ENCODE results near the gene CD59. TPM values are rescaled to one million over a fixed set of nuclear protein-coding genes. Genes with fewer than 3 reads are reported as not detected.

The CD59 gene
- total and polyA plus RNA-seq, 2 of the 13 experiments (the other 11 are each of a cell fraction or from before 2014, with no cell fraction given) = 127 to 289 TPM

DNA sequence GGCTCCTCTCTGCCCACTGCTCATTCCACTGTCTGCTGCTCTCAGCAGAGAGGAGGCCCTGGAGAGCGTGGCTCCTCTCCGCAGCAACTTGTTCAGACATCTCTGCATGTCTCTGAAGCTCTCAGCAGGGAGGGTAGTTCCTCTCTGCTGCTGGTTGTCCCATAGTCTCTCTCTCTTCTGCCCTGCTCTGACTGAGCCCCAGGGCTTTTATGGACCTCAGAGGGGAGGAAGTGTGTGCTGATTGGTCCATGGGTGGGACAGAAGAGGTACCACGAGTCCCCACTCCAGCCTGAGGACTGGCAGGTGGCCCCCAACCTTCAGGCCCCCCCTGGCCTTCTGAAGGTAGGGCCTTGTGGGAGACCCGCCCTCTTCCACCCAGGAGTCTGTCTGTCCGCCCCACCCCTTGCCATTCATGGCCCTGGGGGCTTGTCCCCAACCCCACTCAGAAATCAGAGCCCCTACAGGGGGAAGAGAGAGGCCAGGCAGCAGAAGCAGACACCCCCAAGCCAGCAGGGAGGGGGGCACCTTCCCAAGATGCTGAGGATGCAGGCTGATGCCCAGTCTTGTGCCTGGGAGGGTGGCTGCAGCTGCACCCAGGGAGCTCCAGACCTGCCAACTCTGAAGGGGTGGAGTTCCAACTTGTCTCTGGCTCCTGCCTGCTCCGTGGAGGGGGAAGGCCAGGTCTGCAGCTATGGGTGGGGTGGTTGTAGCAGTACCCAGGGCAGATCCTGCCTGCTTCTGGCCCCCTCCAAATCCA lies 70.7 kb downstream of the CD59 start:
- H4K20me1 ChIP-seq (ENCODE audit: insufficient read depth, low read length) = no peaks in the 10 kb centered on the region
- no peak for TF ChIP-seq FOXK1 (CRISPR knock-in tag; IDR thresholded peaks at IDR 0.05; ENCODE audit: borderline replicate concordance, low read depth)
- TF ChIP-seq SALL2 (CRISPR knock-in tag; IDR thresholded peaks at IDR 0.05) = no peak
- no peak for TF ChIP-seq ZEB1 (IDR thresholded peaks at IDR 0.05; ENCODE audit: insufficient replicate concordance, low read depth)
- TF ChIP-seq, protein P1, sequence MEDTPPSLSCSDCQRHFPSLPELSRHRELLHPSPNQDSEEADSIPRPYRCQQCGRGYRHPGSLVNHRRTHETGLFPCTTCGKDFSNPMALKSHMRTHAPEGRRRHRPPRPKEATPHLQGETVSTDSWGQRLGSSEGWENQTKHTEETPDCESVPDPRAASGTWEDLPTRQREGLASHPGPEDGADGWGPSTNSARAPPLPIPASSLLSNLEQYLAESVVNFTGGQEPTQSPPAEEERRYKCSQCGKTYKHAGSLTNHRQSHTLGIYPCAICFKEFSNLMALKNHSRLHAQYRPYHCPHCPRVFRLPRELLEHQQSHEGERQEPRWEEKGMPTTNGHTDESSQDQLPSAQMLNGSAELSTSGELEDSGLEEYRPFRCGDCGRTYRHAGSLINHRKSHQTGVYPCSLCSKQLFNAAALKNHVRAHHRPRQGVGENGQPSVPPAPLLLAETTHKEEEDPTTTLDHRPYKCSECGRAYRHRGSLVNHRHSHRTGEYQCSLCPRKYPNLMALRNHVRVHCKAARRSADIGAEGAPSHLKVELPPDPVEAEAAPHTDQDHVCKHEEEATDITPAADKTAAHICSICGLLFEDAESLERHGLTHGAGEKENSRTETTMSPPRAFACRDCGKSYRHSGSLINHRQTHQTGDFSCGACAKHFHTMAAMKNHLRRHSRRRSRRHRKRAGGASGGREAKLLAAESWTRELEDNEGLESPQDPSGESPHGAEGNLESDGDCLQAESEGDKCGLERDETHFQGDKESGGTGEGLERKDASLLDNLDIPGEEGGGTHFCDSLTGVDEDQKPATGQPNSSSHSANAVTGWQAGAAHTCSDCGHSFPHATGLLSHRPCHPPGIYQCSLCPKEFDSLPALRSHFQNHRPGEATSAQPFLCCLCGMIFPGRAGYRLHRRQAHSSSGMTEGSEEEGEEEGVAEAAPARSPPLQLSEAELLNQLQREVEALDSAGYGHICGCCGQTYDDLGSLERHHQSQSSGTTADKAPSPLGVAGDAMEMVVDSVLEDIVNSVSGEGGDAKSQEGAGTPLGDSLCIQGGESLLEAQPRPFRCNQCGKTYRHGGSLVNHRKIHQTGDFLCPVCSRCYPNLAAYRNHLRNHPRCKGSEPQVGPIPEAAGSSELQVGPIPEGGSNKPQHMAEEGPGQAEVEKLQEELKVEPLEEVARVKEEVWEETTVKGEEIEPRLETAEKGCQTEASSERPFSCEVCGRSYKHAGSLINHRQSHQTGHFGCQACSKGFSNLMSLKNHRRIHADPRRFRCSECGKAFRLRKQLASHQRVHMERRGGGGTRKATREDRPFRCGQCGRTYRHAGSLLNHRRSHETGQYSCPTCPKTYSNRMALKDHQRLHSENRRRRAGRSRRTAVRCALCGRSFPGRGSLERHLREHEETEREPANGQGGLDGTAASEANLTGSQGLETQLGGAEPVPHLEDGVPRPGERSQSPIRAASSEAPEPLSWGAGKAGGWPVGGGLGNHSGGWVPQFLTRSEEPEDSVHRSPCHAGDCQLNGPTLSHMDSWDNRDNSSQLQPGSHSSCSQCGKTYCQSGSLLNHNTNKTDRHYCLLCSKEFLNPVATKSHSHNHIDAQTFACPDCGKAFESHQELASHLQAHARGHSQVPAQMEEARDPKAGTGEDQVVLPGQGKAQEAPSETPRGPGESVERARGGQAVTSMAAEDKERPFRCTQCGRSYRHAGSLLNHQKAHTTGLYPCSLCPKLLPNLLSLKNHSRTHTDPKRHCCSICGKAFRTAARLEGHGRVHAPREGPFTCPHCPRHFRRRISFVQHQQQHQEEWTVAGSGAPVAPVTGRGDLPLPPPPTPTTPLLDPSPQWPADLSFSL (CRISPR knock-in tag; IDR thresholded peaks at IDR 0.05) = no peak
- no peak for TF ChIP-seq NFIC (IDR thresholded peaks at IDR 0.05; ENCODE audit: low read length)
- TF ChIP-seq REL (CRISPR knock-in tag; conservative IDR thresholded peaks at IDR 0.05) = no peak
- TF ChIP-seq SPEN (CRISPR knock-in tag; IDR thresholded peaks at IDR 0.05; ENCODE audit: low read depth) = no peak
- no peak for TF ChIP-seq ZNF670 (CRISPR knock-in tag; IDR thresholded peaks at IDR 0.05; ENCODE audit: borderline replicate concordance)
- TF ChIP-seq SMARCE1 (IDR thresholded peaks at IDR 0.05; ENCODE audit: borderline replicate concordance) = no peak
- no peak for TF ChIP-seq ARNT (IDR thresholded peaks at IDR 0.05)
- no peak overlapping the region for H3K4me2 ChIP-seq (ENCODE audit: low read depth, low read length)
- no peak overlapping the region for H3K27ac ChIP-seq (ENCODE audit: extremely low read length, insufficient read depth, low read length)
- peaks cover 0 to 8% of the 10 kb centered on the region in 2 experiments; a peak in 3 of 5 replicates for H3K27me3 ChIP-seq (ENCODE audit: control insufficient read depth in 1 of 2, insufficient read depth in 2 of 2, low read length in 2 of 2)
- 45% methylated on average over 3 of the region's 6 CpGs for WGBS (ENCODE audit: low lambda C conversion rate)
- H3K36me3 ChIP-seq (replicated peaks in 1 of 2; ENCODE audit: control insufficient read depth in 1 of 2, insufficient read depth in 2 of 2, low read length in 2 of 2) = no peaks in the 10 kb centered on the region
- no peaks in the 10 kb centered on the region for H3K79me2 ChIP-seq (ENCODE audit: insufficient read depth, low read length)
- no peaks in the 10 kb centered on the region for H3K9me3 ChIP-seq (ENCODE audit: low read length)
- no peak for ATAC-seq
- POLR2A ChIA-PET = no interaction called here
- DNase-seq (ENCODE audit: low spot score) = no peak
- in situ Hi-C loops (cut with HindIII; ENCODE audit: extremely low pct_ligation_motif_present, low pct_unique_long_range_greater_than_20kb) (no loop called here), intact Hi-C loops (cut with micrococcal nuclease; ENCODE audit: unreplicated experiment) (no loop called here)
- no TSS peak for BruUV-seq (replicated peaks)
- H3K9ac ChIP-seq (ENCODE audit: insufficient read depth, low read depth, low read length) = no peak overlapping the region
- FAIRE-seq = no peak
- CTCF ChIA-PET (ENCODE audit: low intra/inter-chr PET ratio, low total read pairs) = no interaction called here
- no peaks in the 10 kb centered on the region for H3K4me1 ChIP-seq (ENCODE audit: insufficient read depth, low read length)
- H2AFZ ChIP-seq (ENCODE audit: low read length) = no peak overlapping the region
- no peak overlapping the region for H3K4me3 ChIP-seq (replicated peaks in 1 of 3; ENCODE audit: insufficient read depth in 1 of 3, low read depth in 2 of 3, low read length in 3 of 3)

All from HepG2 (cell line).